K562 (cell line): Measurements from ENCODE around the gene ADAMTSL2. TPM values are rescaled to one million over a fixed set of nuclear protein-coding genes. Genes with fewer than 3 reads are reported as not detected.

Experiments
- ATAC-seq: fragments of 200-7000 bp; cut with Tn5 transposase; 3 replicates; pipeline ENCODE4 v1.9.1; 2020; ENCODE audit warnings: moderate library complexity
- BruUV-seq: library from RNA; stranded (reverse); fragments of 400-500 nt; replicated peaks from 2 replicates; lab custom pipeline; 2021; lab: Mats Ljungman, UMichigan
- CTCF ChIA-PET: fragments of 300-600 bp; formaldehyde crosslinking; extraction: SDS; loops from one replicate; lab custom pipeline; 2021; ENCODE audit warnings: low intra/inter-chr PET ratio; lab: Yijun Ruan, JAX
- POLR2A ChIA-PET: fragments of 300-600, 350-650 bp; sonication (Branson Sonifier 250); formaldehyde crosslinking; extraction: SDS; loops from one replicate; lab custom pipeline; 2021; ENCODE audit warnings: antibody characterized with exemption, inconsistent platforms; lab: Yijun Ruan, JAX
- DNase-seq, 4 experiments: peaks; one replicate each; pipeline versions ENCODE4 v3.0.0 to v3.0.0-alpha.2; 2011 to 2018; ENCODE audit warnings: low spot score in 3 of 4, mixed read lengths in 3 of 4; ENCODE audit errors: extremely low read depth in 1 of 4
- FAIRE-seq: peaks from 2 replicates; lab custom pipeline; 2011; peaks lifted over from hg19 to GRCh38; lab: Jason Lieb, UNC
- H2AFZ ChIP-seq: 2 replicates; pipeline ENCODE4 v1.6.0; 2011; ENCODE audit warnings: low read depth, low read length, control low read depth, inconsistent platforms
- H3K27ac ChIP-seq: fragments of 200-600 bp; 3 replicates; pipeline ENCODE4 v1.8.0; 2011; ENCODE audit warnings: low read depth, mild to moderate bottlenecking, control low read depth, inconsistent platforms, low read length, moderate library complexity, mixed read lengths; ENCODE audit errors: extremely low read depth
- H3K27me3 ChIP-seq, 2 experiments: fragments of 300-600 bp in 1 of 2; 2 replicates in 1 of 2; 3 replicates in 1 of 2; pipeline versions ENCODE4 v1.6.0 to v1.8.0; 2011; ENCODE audit warnings: inconsistent platforms in 2 of 2, low read length in 2 of 2, mild to moderate bottlenecking in 1 of 2, mixed read lengths in 1 of 2, moderate library complexity in 1 of 2; ENCODE audit not compliant: control insufficient read depth in 2 of 2, insufficient read depth in 2 of 2
- H3K36me3 ChIP-seq: fragments of 300-600 bp; 3 replicates; pipeline ENCODE4 v1.8.0; 2011; ENCODE audit warnings: mild to moderate bottlenecking, low read length, inconsistent platforms; ENCODE audit not compliant: control insufficient read depth, insufficient read depth
- H3K4me1 ChIP-seq, 2 experiments: fragments of 200-600 bp in 1 of 2; replicated peaks in 1 of 2; 2 replicates in 1 of 2; 3 replicates in 1 of 2; pipeline versions ENCODE4 v1.5.1 to v1.8.0; 2011; ENCODE audit warnings: inconsistent platforms in 2 of 2, low read length in 2 of 2, mild to moderate bottlenecking in 1 of 2, mixed read lengths in 1 of 2, moderate library complexity in 1 of 2; ENCODE audit not compliant: control insufficient read depth in 2 of 2, insufficient read depth in 2 of 2
- H3K4me2 ChIP-seq: 2 replicates; pipeline ENCODE4 v1.6.1; 2011; ENCODE audit warnings: low read length, control low read depth, inconsistent platforms, mixed read lengths; ENCODE audit not compliant: insufficient read depth
- H3K4me3 ChIP-seq: fragments of 200-600 bp; sonication (generic), shearing (Covaris generic); 2 replicates; pipeline ENCODE4 v1.5.1; 2016; ENCODE audit warnings: control low read depth, inconsistent platforms
- H3K79me2 ChIP-seq: fragments of 200-600 bp; 3 replicates; pipeline ENCODE4 v1.8.0; 2011; ENCODE audit warnings: low read length, inconsistent platforms; ENCODE audit not compliant: control insufficient read depth, insufficient read depth
- H3K9ac ChIP-seq, 2 experiments: 2 replicates each; pipeline versions ENCODE4 v1.6.0 to v1.6.1; 2011; ENCODE audit warnings: low read depth in 2 of 2, low read length in 2 of 2, control low read depth in 1 of 2, inconsistent platforms in 1 of 2, mild to moderate bottlenecking in 1 of 2, mixed read lengths in 1 of 2; ENCODE audit not compliant: insufficient read depth in 1 of 2
- H3K9me1 ChIP-seq: one replicate; pipeline ENCODE4 v1.6.0; 2011; ENCODE audit warnings: inconsistent platforms, mild to moderate bottlenecking, low read length, moderate library complexity; ENCODE audit not compliant: control insufficient read depth, insufficient read depth
- H3K9me3 ChIP-seq: replicated peaks from 2 replicates; pipeline ENCODE4 v1.5.1; 2011; ENCODE audit warnings: low read depth, low read length, inconsistent platforms; ENCODE audit not compliant: control insufficient read depth, insufficient read depth
- H4K20me1 ChIP-seq: replicated peaks from 2 replicates; pipeline ENCODE4 v1.6.1; 2011; ENCODE audit warnings: low read length, inconsistent platforms, mixed read lengths; ENCODE audit not compliant: control insufficient read depth, insufficient read depth
- FOXA1 ChIP-seq: fragments of 450-650 bp; IDR thresholded peaks from 2 replicates; pipeline ENCODE4 v1.6.1; 2016; ENCODE audit warnings: mild to moderate bottlenecking, borderline replicate concordance
- GABPB2 ChIP-seq: fragments of 250-450 bp; sonication (Bioruptor Pico); conservative IDR thresholded peaks from 2 replicates; pipeline ENCODE4 v1.5.1; 2021; ENCODE audit warnings: mild to moderate bottlenecking
- KLF6 ChIP-seq: fragments of 250-450 bp; sonication (Bioruptor Pico); IDR thresholded peaks from 2 replicates; pipeline ENCODE4 v1.4.0; 2020; ENCODE audit warnings: mild to moderate bottlenecking, moderate library complexity, borderline replicate concordance
- MGA ChIP-seq: fragments of 450-650 bp; IDR thresholded peaks from 2 replicates; pipeline ENCODE4 v1.6.1; 2016; ENCODE audit warnings: mild to moderate bottlenecking, moderate library complexity
- PRDM10 ChIP-seq: fragments of 450-650 bp; IDR thresholded peaks from 2 replicates; pipeline ENCODE4 v1.6.1; 2018; ENCODE audit not compliant: partially characterized antibody
- RFX7 ChIP-seq: fragments of 250-450 bp; sonication (Bioruptor Pico); IDR thresholded peaks from 2 replicates; pipeline ENCODE4 v1.5.1; 2021; ENCODE audit warnings: mild to moderate bottlenecking
- ZNF354B ChIP-seq: fragments of 250-450 bp; sonication (Bioruptor Pico); IDR thresholded peaks from 2 replicates; pipeline ENCODE4 v1.4.0; 2020
- ZNF695 ChIP-seq: fragments of 450-650 bp; formaldehyde crosslinking; IDR thresholded peaks from 2 replicates; pipeline ENCODE4 v1.4.0; 2020; ENCODE audit warnings: mild to moderate bottlenecking, moderate library complexity
- WGBS: fragments of 100-300 bp; shearing (Covaris generic); methylation state at CpG from one replicate; pipeline ENCODE4 v1.1.6; 2016; ENCODE audit warnings: low coverage, mixed read lengths; ENCODE audit not compliant: insufficient coverage; ENCODE audit errors: missing lambda C conversion rate; 5-methylcytosine and 5-hydroxymethylcytosine counted together
- in situ Hi-C: fragments of 300-500 bp; cut with MboI; formaldehyde crosslinking; loops from 4 replicates; pipeline ENCODE4 v1.15.0; 2018; ENCODE audit warnings: inconsistent platforms, mixed read lengths
- intact Hi-C: fragments of 100-400 bp; cut with micrococcal nuclease; formaldehyde crosslinking; loops from 2 replicates; pipeline ENCODE4 v1.14.2; 2022
- polyA plus RNA-seq, 8 experiments: library from polyadenylated mRNA; depleted of rRNA in 4 of 8; stranded (reverse) in 5 of 8; unstranded in 3 of 8; fragments of >200 nt; fragmentation: Nextera tagmentation in 2 of 8; fragmentation: Illumina TruSeq in 1 of 8; extraction: Ambion mirVana in 2 of 8; extraction: Trizol in 1 of 8; gene quantifications; 2 replicates each; pipeline versions ENCODE4 v1.2.1 to v1.2.3, GENCODE V29; 2011 to 2014; ENCODE audit warnings: inconsistent platforms in 1 of 8, missing spikeins in 1 of 8
- total RNA-seq, 7 experiments: library from RNA; depleted of rRNA in 6 of 7; stranded (reverse); fragments of >200 nt in 6 of 7; fragmentation: Illumina TruSeq in 2 of 7; extraction: Trizol in 2 of 7; gene quantifications; 2 replicates each; pipeline versions ENCODE4 v1.2.1 to v1.2.3, GENCODE V29; 2011 to 2021; ENCODE audit warnings: low replicate concordance in 1 of 7

Gene ADAMTSL2
- total and polyA plus RNA-seq, 9 of the 15 experiments (the other 6 are each of a cell fraction or from before 2014, with no cell fraction given), result 0.04 TPM; not detected in 8

GRCh38 chr9:133587466-133587865, 53.0 kb downstream of the ADAMTSL2 start:
- 0% methylated on average over 4 of the region's 6 CpGs for WGBS
- Histone ChIP-seq H3K4me2 (no peak overlapping the region), H3K4me3 (no peak overlapping the region), H3K36me3 (no peaks in the 10 kb centered on the region), H3K9me3 (peaks cover 4% of the 10 kb centered on the region), H3K9me1 (no peaks in the 10 kb centered on the region), H4K20me1 (no peaks in the 10 kb centered on the region; the same call in none of the 2 replicates), H3K27me3 (peaks cover 11 to 65% of the 10 kb centered on the region in 2 experiments; a peak in 4 of 5 replicates), H3K27ac (no peak overlapping the region), H3K79me2 (no peaks in the 10 kb centered on the region), H3K4me1 (peaks cover 0 to 6% of the 10 kb centered on the region in 2 experiments; a peak in 2 of 5 replicates), H2AFZ (no peak overlapping the region), H3K9ac (no peak overlapping the region)
- in situ Hi-C loops, result no loop called here
- ChIA-PET CTCF (no interaction called here), POLR2A (interaction anchor here (0.7 kb wide), 1 partner anchor 49 kb away, joined by 4 read pairs; the partner anchor contains the start of gene DBH)
- ATAC-seq (no peak), DNase-seq (no peak), FAIRE-seq (no peak)
- no TSS peak for BruUV-seq
- intact Hi-C loops, result no loop called here
- TF ChIP-seq FOXA1 (no peak), ZNF695 (CRISPR knock-in tag) (no peak), RFX7 (CRISPR knock-in tag) (no peak), GABPB2 (CRISPR knock-in tag) (no peak), KLF6 (CRISPR knock-in tag) (no peak), ZNF354B (CRISPR knock-in tag) (no peak), PRDM10 (no peak), MGA (no peak)
